Skin of body (tissue), 2 donors: ENCODE results near the gene PAX5. TPM values are rescaled to one million over a fixed set of nuclear protein-coding genes. Genes with fewer than 3 reads are reported as not detected.

Source experiments
- DNase-seq: peaks from one replicate; lab custom pipeline; 2025; lab: John Stamatoyannopoulos, UW
- total RNA-seq: library from RNA; depleted of rRNA; stranded (reverse); fragments of >200 nt; gene quantifications from one replicate; pipeline ENCODE4 v1.2.3, GENCODE V29; 2014

PAX5 gene
- total RNA-seq, 1 donor from 2014 or later = 0.30 TPM

DNA sequence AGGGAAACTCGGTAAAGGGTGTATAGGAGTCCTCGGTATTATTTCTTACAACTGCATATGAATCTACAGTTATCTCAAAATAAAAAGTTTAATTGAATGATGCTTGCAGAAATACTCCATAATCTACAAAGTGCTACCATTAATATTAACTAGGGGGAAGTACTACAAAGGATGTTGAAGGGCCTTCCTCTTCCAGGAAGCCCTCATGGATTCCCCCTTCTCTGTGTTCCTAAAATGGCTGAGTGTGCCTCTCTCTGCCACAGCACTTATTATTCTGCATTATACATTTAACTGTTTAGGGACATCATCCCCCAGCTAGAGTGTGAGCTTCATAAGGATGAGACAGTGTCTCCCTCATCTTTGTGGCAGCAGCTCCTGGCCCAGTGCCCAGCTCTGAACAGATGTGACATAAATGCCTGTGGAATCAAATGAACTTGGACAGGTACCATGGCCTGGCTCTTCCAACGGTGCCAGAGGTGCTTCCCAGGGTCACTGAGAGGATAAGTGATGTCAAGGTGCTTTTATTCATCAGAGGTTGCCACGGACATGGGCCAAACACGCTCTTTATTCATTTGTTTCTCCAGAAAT lies 99.5 kb downstream of the PAX5 start:
- DNase-seq = no peak

GRCh38 chr9:36933676-36934215 lies 100.3 kb downstream of the PAX5 start:
- no peak for DNase-seq

GRCh38 chr9:36932198-36932597 lies 101.9 kb downstream of the PAX5 start:
- no peak for DNase-seq

- no peak for DNase-seq
Observed at GRCh38 chr9:36930941-36931340, 103.1 kb downstream of the PAX5 start.

DNA sequence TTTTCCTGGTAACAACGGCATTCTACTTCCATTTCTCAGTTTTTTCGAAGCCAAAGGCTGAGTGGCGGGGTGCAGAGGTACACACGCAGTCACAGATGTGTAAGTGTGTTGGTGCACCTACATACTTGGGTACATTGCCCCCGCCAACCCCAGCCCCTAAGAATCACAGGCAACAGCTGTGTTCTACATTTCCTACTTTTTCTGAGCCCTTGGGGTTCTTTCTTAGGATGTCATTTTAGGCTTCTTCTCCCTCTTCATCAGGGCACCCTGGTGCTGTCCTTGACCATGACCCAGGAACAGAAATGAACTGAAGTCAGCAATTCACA lies 104.8 kb downstream of the PAX5 start:
- DNase-seq = no peak

GRCh38 chr9:36928670-36929349 lies 105.3 kb downstream of the PAX5 start:
- DNase-seq = no peak

DNA sequence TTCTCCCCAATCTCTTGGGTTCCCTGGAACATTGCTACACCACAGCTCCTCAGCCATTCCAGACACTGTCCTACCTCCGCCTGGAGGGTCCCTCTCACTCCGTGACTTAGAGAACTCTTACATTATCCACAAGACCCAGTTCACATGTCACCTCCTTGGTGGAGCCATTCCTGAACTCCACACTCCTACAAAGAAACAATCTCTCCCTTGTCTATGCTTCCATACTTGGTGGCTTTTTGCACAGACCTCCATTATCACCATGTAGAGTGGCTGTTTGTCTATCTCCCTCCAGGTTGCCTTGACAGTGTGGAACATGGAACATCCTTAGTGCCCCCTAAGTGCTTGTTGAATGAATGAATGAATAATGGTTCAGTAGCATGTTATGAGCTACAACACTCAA lies 105.9 kb downstream of the PAX5 start:
- DNase-seq = no peak

DNA sequence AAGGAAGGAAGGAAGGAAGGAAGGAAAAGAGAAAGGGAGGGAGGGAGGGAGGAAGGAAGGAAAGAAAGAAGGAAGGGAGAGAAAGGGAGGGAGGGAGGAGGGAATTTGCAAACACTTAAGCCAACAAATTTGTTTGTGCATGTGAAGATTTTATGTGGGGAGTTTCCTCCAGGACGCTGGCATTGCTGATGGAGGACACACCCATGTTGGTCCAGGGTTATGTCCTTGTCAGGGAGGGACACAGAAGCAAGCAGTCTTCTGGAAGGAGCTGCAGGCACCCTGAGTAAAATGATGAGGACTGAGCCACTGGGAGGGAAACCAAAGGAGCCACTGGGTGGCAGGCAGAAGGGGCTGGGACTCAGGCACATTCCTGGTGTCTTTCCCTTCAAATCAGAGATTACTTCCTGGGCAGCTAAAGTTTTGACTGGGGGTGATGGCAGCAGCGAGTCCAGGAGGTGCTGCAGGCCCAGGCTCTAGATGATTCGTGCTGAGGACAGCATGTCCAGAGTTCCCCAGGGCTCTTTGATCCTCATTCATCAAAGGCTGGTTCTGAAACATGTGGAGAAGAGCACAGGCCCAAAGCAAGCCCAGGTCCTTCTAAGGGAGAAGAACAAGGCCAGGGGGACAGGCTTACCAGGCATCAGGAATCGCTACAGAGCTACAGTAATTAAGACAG lies 109.2 kb downstream of the PAX5 start:
- no peak for DNase-seq

DNA sequence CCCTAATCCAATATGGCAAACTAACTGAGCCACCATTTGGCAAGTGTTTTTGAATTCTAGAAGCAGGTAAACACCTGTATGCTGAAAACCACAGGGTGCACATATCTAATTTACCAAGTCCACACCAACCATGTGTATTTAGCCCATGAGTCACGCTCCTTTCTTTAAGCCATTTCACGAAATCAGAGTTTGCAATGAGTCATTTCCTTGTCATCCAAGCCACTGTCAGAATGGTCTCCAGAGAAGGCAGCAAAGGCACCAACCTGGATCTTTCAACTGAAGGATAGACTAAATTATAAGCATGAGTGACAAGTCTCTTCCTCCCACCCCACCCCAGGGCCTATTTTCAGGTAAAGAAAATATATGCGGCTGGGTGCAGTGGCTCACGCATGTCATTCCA lies 110.0 kb downstream of the PAX5 start:
- DNase-seq = no peak

- DNase-seq = no peak
Observed at GRCh38 chr9:36923025-36923625, 110.9 kb downstream of the PAX5 start.

DNA sequence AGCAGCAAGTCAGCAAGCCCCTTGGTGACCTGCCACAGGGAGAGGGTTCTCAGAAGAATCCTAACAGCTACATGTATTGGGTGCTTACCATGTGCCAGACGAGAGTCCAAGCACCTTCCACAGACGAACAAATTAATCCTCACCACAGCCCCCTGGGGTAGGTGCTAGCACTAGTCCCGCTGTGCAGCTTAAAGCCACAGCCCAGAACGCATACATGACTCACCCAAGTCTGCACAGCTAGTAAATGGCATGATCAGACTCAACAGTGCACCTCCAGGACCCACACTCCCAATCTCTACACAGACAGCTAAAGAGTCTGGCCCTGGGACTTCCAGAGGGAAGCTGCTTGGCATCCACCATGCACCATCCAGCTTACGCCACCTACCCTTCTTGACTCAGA lies 111.5 kb downstream of the PAX5 start:
- DNase-seq = no peak

DNA sequence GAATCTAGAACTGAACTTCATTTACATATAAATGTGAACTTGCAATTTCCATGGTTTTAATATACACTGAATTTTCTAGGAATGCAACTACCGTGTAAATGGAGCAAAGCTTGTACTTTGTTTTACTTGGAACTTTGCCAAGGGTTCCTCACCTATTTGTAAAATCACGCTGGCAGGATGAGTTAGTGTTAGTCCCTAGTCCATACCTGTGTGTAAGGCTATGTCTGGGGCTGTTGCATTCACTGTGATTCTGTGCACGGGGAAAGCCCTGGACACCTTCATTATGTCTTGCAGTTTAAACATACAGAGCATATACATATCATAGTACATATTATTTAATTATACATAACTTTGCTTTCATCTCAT lies 119.9 kb downstream of the PAX5 start:
- no peak for DNase-seq

DNA sequence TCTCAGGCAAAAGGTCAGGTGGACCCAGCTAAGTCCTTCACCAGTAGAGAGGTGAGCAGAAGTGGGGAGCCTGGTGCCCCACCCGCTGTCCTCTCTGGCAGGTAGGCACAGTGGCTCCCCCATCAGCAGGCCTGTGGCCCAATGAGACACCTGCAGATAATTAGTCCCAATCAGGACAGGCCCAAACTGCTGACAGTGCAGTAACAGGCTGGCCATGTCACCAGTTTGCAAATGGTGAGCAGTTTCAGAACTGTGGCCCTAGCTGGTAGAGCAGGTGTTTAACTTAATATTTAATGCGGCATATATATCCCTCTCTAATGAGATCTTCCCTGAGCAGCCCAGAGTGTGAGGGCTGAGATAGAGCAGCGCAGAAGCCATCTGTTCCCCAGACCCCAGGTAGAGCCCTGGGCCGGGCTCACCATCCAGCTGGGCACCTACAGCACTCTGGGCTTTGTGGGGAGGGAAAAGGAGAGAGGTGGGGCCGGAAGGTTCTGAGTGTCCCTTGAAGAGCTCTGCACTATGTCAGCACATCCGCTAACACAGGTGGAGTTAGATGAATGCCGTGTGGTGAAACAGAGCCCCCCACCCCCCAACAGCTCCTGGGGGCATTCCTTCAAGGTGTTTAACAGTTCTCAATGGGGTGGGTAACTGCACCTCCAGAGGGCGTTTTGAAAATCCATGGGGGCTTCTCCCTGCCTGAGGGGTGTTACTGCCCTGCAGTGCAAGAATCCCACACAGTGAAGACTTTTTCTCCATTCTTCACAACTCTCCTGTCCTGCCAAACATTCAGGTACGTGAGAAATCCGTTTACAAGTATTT lies 120.5 kb downstream of the PAX5 start:
- DNase-seq = no peak

GRCh38 chr9:36912620-36913019 lies 121.4 kb downstream of the PAX5 start:
- DNase-seq = no peak

DNA sequence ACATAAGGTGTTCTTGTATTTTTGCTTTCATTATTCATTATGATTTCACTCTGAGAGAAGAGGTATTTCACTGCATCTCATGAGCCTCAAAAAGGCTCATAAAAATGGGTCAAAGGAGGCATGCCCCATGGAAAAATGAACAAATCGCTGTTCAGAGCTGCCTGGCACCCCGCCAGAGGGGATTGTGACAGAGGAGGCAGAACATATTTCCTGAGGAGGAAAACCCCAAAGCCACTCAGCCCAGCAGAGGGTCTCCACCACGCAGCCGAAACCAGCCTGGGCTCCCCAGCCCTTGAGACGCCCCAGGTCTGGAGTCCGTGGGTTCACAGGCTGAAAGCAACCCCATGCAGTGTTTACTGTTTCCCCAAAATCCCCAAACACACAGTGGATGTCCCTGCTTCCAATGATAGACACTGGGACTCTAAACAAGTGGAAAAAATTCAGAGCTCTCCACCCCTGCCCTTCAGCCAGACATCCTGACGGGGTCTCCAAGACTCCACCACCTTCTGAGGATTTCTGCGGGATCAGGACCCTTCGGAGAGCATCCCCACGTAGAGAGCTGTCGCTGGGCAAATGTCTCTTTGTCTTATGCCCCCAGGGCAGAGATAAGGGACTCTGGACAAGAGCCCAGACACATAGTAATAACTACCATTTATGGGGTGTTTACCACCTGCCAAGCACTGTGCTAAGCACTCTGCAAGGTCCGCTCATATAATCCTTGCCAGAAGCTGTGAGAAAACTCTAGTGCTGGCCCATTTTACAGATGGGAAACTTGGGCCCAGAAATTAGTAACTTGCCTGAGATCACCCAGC lies 122.3 kb downstream of the PAX5 start:
- DNase-seq = no peak

DNA sequence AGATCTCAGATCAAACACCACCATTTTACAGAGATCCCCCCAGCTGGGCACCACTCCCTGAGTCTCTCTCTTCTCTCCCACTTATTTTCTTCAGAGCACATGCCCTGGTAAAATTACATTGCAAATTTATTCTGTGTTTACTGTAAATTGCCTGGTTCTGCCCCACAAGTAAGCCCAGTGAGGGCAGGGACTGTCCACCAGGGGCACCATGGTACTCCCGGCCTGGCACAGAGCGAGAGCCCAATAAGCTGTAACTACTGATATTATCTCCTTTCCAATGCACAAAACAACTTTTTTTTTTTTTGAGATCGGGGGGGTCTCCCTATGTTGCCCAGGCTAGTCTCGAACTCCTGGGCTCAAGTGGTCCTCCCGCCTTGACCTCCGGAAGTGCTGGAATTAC lies 123.0 kb downstream of the PAX5 start:
- DNase-seq = no peak

DNA sequence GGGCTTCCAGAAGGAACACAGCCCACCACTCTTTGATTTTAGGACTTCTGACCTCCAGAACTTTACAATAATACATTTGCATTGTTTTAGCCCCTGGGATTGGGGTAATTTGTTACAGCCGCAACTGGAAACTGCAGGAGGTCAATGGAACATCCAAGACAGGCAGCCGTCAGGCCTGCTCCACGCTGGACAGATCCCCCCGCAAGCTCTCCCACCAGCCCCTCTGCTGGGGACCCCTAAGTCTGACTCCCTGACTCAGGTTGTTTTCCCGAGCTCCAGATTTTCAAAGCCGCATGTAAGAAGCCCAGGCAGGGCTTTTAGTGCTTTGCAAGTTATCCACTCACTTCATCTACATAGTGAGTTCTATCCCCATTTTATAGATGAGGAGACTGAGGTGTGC lies 127.6 kb downstream of the PAX5 start:
- DNase-seq = no peak

GRCh38 chr9:36905101-36906066 lies 128.7 kb downstream of the PAX5 start:
- no peak for DNase-seq
